ENCODE results near the gene AKAP8L.
"Not testable (repeated sequence)": the region's sequence is repeated elsewhere in the genome, so short reads cannot be mapped to it uniquely, and the experiment has no call there.

Gene AKAP8L

DNA sequence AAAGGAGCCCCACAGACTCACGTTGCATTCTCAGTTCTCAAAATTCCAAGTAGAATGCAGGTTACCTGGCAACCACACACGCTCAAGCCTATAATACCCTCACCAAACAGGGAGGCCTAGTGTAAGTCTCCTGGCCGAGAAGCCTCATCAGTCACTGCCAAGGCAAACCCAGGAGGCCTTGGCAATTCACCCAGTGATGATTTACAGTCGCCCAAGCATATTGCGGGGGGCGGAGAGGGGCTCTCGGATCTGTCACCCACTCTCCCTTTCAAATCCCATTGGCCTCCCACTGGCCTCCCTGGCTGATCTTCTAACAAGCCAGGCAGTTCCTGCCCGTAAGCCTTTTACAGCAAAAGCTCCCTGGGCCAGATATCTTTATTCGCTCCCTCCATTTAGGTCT, 1.1 kb downstream of the AKAP8L start:
- DNase-seq (ENCODE audit: low read depth), result no peak

DNA sequence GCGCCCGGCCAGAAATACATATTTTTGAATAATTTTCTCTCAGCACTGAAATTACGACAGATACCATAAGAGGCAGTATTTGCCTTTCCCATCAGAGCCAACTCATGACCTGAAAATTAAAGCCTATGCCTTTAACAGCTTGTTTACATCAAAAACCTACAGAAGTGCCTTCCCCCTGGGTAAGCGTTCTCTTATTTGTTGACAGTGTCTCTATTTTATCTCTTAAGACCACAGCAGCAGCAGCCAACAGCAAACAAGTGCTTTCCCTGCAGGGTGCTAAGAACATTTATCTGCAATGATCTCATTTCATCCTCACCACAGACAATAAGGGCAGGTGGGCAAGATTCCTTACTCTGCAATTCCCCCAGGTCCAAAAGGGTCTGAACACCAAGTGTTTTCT, 6.0 kb downstream of the AKAP8L start:
- no peak for DNase-seq (ENCODE audit: low read depth)

DNA sequence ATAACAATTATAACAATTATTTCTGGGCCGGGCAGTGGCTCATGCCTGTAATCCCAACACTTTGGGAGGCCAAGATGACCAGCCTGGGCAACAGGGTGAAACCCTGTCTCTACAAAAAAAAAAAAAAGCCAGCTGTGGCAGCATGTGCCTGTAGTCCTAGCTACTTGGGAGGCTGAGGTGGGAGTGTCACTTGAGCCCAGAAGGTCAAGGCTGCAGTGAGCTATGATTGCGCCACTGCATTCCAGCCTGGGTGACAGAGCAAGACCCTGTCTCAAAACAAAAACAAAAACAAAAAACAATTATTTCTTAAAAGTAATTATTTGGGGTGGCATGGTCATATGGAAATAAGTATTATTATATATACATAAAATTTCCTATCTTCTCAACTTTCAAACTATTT, 7.4 kb downstream of the AKAP8L start:
- not testable (repeated sequence) for DNase-seq (ENCODE audit: low read depth)

- DNase-seq (ENCODE audit: low read depth), result no peak
Measured at GRCh38 chr19:15404780-15405211, 14.0 kb downstream of the AKAP8L start.

- DNase-seq (ENCODE audit: low read depth), result no peak
Measured at GRCh38 chr19:15404097-15404779, 14.6 kb downstream of the AKAP8L start.

GRCh38 chr19:15403151-15403531, 15.6 kb downstream of the AKAP8L start:
- DNase-seq (ENCODE audit: low read depth), result no peak

DNA sequence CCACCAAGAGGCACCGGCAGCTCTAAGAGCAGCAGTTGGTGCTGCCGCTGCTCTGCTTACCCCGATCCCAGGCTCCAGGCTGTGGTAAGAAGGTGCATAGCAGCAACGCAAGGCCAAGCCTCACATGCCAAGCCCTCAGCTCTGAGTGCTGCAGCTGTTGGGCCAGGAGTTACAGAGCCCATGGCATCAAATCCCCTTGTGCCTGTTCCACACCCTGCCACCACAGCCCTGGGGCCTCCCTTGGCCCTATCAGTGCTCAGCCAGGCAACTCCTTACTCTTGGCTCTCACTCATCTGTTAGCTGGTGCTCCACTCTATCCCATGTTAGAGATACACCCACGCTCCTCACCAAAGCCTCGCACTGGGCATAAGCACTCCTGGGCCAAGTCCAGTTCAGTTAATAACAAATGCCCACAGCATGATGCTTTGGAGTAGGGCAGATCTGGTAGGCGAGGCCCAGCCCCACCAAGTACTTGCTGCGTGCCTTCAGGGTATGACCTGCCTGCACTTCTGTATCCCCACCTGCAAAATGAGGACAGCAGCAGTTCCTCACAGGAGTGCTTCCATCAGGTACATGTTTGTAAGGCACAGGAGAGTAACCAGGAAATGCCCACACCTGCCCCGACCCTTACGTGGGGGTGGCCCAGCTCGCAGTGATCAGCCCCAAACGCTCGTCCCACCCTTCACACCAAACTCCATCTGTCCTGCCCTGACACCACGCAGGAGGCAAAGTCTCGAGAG, 16.2 kb downstream of the AKAP8L start:
- no peak for DNase-seq (ENCODE audit: low read depth)

GRCh38 chr19:15401397-15401710, 17.4 kb downstream of the AKAP8L start:
- no peak for DNase-seq (ENCODE audit: low read depth)

GRCh38 chr19:15400521-15401396, 18.0 kb downstream of the AKAP8L start:
- no peak for DNase-seq (ENCODE audit: low read depth)

DNA sequence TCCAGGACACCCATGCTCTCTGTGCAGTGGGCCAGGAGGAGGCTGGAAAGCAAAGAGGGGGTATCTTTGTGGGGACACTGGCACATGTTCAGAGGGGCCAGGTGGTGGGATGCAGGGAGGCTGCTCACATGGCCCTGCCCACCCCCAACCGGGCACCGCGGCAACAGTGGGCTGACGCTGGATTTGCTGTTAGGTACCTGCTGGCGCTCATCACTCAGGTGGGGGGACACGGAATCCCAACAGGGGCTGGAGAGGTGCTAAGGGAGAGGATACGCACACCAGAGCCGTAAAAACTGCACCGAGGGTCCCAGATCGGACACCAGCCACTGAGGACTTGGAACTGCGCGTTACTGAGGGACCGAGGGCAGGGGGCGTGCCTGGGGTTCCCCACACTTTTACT, 19.2 kb downstream of the AKAP8L start:
- no peak for DNase-seq (ENCODE audit: low read depth)

GRCh38 chr19:15399234-15399515, 19.6 kb downstream of the AKAP8L start:
- no peak for DNase-seq (ENCODE audit: low read depth)

DNA sequence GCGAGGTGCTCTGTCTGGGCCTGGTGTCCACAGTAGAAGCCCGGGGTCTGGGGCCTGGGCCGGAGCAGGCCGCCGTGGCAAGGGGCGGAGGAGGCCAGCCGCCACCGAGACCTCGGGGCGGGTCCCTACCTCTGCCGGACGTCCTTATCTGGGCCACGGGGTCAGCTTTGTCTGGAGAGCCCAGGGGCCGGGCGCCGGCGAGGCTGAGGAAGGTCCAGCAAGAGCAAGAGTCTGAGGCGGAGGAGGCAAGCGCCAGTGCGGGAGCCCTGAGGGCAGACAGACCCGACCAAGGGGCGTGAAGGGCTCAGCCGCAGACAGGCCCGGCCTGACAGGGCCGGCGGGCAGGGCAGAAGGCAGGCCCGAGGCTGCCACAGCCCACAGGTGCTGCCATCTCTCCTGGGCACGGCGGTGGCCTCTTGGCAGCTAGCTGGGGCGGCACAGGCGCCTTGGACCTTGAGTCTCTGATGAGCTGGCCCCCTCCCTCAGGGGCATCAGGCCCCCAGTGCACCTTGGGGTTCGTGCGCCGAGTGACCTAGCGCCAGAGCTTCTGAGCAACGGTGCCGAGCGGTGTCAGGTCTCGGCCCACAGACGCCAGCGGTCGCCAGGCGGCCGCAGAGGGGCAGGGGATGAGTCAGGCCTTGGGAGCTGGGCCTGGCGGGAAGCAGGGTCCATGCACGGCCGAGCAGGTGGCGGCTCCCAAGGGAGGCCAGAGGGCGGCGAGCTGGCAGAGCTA, 20.1 kb downstream of the AKAP8L start:
- no peak for DNase-seq (ENCODE audit: low read depth)

DNA sequence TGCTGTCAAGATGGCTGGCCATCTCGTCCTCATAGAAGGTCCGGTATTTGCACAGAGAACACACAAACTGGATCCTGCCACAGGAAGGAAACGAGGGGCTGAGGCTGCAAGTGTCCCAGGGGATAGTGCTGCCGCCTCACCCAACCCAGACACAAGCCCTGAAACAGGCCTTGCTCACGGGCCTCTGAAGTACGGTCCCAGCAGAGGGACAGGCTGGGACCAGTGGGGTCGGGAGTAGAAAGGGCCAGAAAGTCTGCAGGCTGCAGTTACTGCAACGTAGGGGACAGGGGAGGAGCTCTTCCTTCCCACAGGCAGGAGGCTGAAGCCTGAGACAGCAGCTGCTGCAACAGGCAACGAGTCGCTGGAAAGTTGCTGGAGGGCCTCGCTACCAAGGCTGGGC, 21.0 kb downstream of the AKAP8L start:
- DNase-seq (ENCODE audit: low read depth), result no peak

DNA sequence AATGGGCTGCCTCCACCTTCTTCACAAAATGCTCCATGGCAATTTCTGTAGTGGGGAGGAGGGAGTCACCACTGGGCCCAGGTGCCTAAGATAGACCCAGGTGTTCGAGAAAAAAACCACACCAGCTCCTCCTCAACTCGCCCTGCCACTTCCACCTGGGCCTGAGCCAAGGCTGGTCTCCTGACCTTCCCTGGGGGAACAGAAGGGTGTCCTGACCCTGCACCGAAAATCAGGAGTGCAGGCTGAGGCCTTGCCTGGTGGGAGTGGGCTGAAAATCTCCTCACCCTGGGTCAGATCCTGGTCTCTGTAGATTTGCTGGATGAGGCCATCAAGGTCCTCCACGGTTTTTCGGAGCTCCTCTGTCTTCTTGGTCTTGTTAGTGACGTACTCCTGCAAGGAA, 21.6 kb downstream of the AKAP8L start:
- no peak for DNase-seq (ENCODE audit: low read depth)

- DNase-seq (ENCODE audit: low read depth), result no peak
Measured at GRCh38 chr19:15396436-15396835, 22.4 kb downstream of the AKAP8L start.

DNA sequence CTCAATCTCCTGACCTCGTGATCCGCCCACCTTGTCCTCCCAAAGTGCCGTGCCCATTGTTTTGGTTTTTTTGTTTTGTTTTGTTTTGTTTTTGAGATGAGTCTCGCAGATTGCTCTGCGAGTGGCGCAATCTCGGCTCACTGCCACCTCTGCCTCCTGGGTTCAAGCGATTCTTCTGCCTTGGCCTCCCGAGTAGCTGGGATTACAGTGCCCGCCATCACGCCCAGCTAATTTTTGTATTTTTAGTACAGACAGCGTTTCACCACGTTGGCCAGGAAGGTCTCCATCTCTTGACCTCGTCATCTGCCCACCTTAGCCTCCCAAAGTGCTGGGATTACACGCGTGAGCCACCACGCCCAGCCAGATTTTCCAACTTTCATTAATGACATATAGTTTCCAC, 23.5 kb downstream of the AKAP8L start:
- DNase-seq (ENCODE audit: low read depth), result not testable (repeated sequence)

- no peak for DNase-seq (ENCODE audit: low read depth)
Measured at GRCh38 chr19:15394426-15394825, 24.4 kb downstream of the AKAP8L start.

DNA sequence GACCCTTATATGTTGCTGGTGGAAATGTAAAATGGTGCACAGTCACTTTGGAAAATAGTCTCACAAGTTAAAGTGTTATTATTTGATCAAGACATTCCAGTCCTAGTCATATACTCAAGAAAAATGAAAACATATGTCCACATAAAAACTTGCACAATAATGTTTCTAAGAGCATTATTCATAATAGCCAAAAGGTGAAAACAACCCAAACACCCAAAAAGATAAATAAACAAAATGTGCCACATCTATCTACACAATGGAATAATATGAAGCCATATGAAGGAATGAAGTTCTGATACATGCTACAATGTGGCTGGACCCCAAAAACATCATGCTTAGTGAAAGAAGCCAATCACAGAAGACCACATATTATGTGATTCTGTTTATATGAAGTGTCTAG, 24.8 kb downstream of the AKAP8L start:
- DNase-seq (ENCODE audit: low read depth), result no peak

DNA sequence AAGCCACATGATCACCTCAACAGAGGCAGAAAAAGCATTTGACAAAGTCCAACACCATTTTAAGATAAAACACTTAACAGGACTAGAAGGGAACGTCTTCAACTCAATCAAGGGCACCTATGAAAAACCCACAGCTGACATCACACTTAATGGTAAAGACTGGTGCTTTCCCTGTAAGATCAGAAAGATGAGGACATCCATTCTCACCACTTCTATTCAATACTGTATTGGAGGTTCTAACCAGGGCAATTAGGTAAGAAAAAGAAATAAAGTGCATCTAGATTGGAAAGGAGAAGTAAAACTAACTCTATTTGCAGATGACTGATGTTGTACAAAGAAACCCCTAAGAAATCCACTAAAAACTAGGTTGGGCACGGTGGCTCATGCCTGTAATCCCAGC, 28.0 kb downstream of the AKAP8L start:
- no peak for DNase-seq (ENCODE audit: low read depth)

- DNase-seq (ENCODE audit: low read depth), result no peak
Measured at GRCh38 chr19:15381864-15382263, 36.9 kb downstream of the AKAP8L start.

DNA sequence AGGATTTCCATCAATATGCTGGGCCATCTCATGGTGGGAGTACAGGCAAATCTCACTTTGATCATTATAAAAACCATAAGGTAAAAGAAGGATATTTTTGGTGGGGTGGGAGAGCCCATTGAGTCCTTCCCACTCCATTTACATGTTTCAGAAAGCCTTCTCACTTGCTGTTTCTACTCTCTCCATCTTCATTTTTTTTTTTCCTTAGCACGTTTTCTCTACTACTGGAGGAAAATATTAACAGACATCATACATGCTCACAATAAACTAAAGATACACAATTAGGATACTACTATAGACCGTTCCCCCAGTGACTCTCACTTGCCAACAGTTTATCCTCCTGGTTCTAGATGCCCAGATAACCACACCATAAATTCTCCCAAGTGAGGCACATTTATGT, 37.4 kb downstream of the AKAP8L start:
- no peak for DNase-seq (ENCODE audit: low read depth)

GRCh38 chr19:15379999-15380647, 38.7 kb downstream of the AKAP8L start:
- no peak for DNase-seq (ENCODE audit: low read depth)

Data from stimulated activated CD8-positive, alpha-beta memory T cell treated with anti-CD3 and anti-CD28 coated beads, Interleukin-15, amount 100 ng/mL, for 24 hours (primary cell).